GM12878 (cell line): ENCODE results near the gene DNAJC17. TPM values are rescaled to one million over a fixed set of nuclear protein-coding genes. Genes with fewer than 3 reads are reported as not detected.

Experiments used
- ATAC-seq: fragments of 200-7000 bp; cut with Tn5 transposase; 3 replicates; pipeline ENCODE4 v1.9.1; 2020; ENCODE audit warnings: mild to moderate bottlenecking, moderate library complexity
- BruUV-seq: library from RNA; stranded (reverse); fragments of 400-500 nt; replicated peaks from 2 replicates; lab custom pipeline; 2021; lab: Mats Ljungman, UMichigan
- CTCF ChIA-PET: fragments of 300-600 bp; sonication (Branson Sonifier 250); formaldehyde crosslinking; extraction: SDS; loops from one replicate; lab custom pipeline; 2021; ENCODE audit warnings: inconsistent platforms; lab: Yijun Ruan, JAX
- POLR2A ChIA-PET: fragments of 350-600 bp; formaldehyde crosslinking; extraction: SDS; loops from one replicate; lab custom pipeline; 2021; ENCODE audit warnings: inconsistent platforms; lab: Charles Lee
- RAD21 ChIA-PET: fragments of 300-600 bp; sonication (Branson Sonifier 250); formaldehyde crosslinking; loops from one replicate; lab custom pipeline; 2023; ENCODE audit warnings: antibody characterized with exemption; ENCODE audit not compliant: unreplicated experiment; lab: Charles Lee
- SMC1A ChIA-PET: fragments of 300-600 bp; sonication (Branson Sonifier 250); formaldehyde crosslinking; loops from one replicate; lab custom pipeline; 2023; ENCODE audit not compliant: unreplicated experiment, uncharacterized antibody; lab: Charles Lee
- DNase-seq: peaks from one replicate; pipeline ENCODE4 v3.0.0-alpha.2; 2011; ENCODE audit warnings: low read depth, low spot score
- FAIRE-seq: peaks from 3 replicates; lab custom pipeline; 2011; peaks lifted over from hg19 to GRCh38; lab: Jason Lieb, UNC
- H2AFZ ChIP-seq: 2 replicates; pipeline ENCODE4 v1.6.0; 2011; ENCODE audit warnings: low read depth, low read length, control low read depth; ENCODE audit not compliant: control insufficient read depth
- H3K27ac ChIP-seq: 2 replicates; pipeline ENCODE4 v1.5.1; 2011; ENCODE audit warnings: control low read depth; ENCODE audit not compliant: control insufficient read depth, insufficient read depth
- H3K27me3 ChIP-seq, 2 experiments: replicated peaks in 1 of 2; 2 replicates each; pipeline versions ENCODE4 v1.6.0 to v1.6.1; 2011; ENCODE audit warnings: low read length in 1 of 2; ENCODE audit not compliant: control insufficient read depth in 2 of 2, insufficient read depth in 2 of 2
- H3K36me3 ChIP-seq, 2 experiments: 2 replicates each; pipeline ENCODE4 v1.5.1; 2011; ENCODE audit warnings: low read length in 1 of 2; ENCODE audit not compliant: control insufficient read depth in 2 of 2, insufficient read depth in 2 of 2
- H3K4me1 ChIP-seq: 2 replicates; pipeline ENCODE4 v1.6.1; 2011; ENCODE audit warnings: mild to moderate bottlenecking, low read length, moderate library complexity, mixed read lengths; ENCODE audit not compliant: control insufficient read depth, insufficient read depth
- H3K4me2 ChIP-seq: 2 replicates; pipeline ENCODE4 v1.6.0; 2011; ENCODE audit warnings: control low read depth; ENCODE audit not compliant: control insufficient read depth, insufficient read depth
- H3K4me3 ChIP-seq: fragments of 200-600 bp; sonication (generic); 2 replicates; pipeline ENCODE4 v1.5.1; 2016
- H3K79me2 ChIP-seq: 2 replicates; pipeline ENCODE4 v1.6.0; 2011; ENCODE audit warnings: low read length; ENCODE audit not compliant: control insufficient read depth, insufficient read depth
- H3K9ac ChIP-seq: 2 replicates; pipeline ENCODE4 v1.8.0; 2011; ENCODE audit warnings: low read length, control low read depth, mixed read lengths; ENCODE audit not compliant: control insufficient read depth, insufficient read depth
- H3K9me3 ChIP-seq: replicated peaks from 3 replicates; pipeline ENCODE4 v1.5.1; 2011; ENCODE audit warnings: mild to moderate bottlenecking, low read length; ENCODE audit not compliant: control insufficient read depth, insufficient read depth
- H4K20me1 ChIP-seq: 2 replicates; pipeline ENCODE4 v1.6.0; 2011; ENCODE audit not compliant: control insufficient read depth, insufficient read depth
- DPF2 ChIP-seq: fragments of 450-650 bp; IDR thresholded peaks from 2 replicates; pipeline ENCODE4 v1.6.1; 2017; ENCODE audit warnings: mild to moderate bottlenecking
- MEF2B ChIP-seq: fragments of 450-650 bp; IDR thresholded peaks from 2 replicates; pipeline ENCODE4 v1.6.1; 2018; ENCODE audit warnings: mild to moderate bottlenecking, moderate library complexity; ENCODE audit not compliant: partially characterized antibody, poor library complexity, severe bottlenecking
- MXI1 ChIP-seq: fragments of 150-350 bp; IDR thresholded peaks from 2 replicates; pipeline ENCODE4 v1.6.1; 2011; ENCODE audit warnings: low read depth, mild to moderate bottlenecking, inconsistent platforms, low read length, improper control_type of control experiment
- NFYB ChIP-seq: IDR thresholded peaks from 2 replicates; pipeline ENCODE4 v1.6.1; 2011; ENCODE audit warnings: low read depth, mild to moderate bottlenecking, low read length, improper control_type of control experiment, moderate library complexity; ENCODE audit not compliant: insufficient read depth
- POLR2AphosphoS2 ChIP-seq: IDR thresholded peaks from 2 replicates; pipeline ENCODE4 v1.6.1; 2011; ENCODE audit warnings: low read depth, mild to moderate bottlenecking, low read length, improper control_type of control experiment, moderate library complexity
- STAT3 ChIP-seq: IDR thresholded peaks from 2 replicates; pipeline ENCODE4 v1.6.1; 2011; ENCODE audit warnings: low read depth, low read length, improper control_type of control experiment
- SUPT20H ChIP-seq: IDR thresholded peaks from 2 replicates; pipeline ENCODE4 v1.6.1; 2011; ENCODE audit warnings: low read depth, mild to moderate bottlenecking, low read length, moderate library complexity, borderline replicate concordance; ENCODE audit not compliant: control insufficient read depth
- YBX1 ChIP-seq: fragments of 450-650 bp; IDR thresholded peaks from 2 replicates; pipeline ENCODE4 v1.6.1; 2016; ENCODE audit warnings: antibody characterized with exemption
- ZBTB4 ChIP-seq: fragments of 450-650 bp; formaldehyde crosslinking; IDR thresholded peaks from 2 replicates; pipeline ENCODE4 v1.4.0; 2022; ENCODE audit warnings: mild to moderate bottlenecking, moderate library complexity
- ZZZ3 ChIP-seq: IDR thresholded peaks from 2 replicates; pipeline ENCODE4 v1.6.1; 2011; ENCODE audit warnings: low read depth; ENCODE audit not compliant: control insufficient read depth, insufficient read length
- WGBS: methylation state at CpG from one replicate; pipeline ENCODE4 v1.1.6; 2016; ENCODE audit warnings: low lambda C conversion rate; ENCODE audit not compliant: insufficient replicate concordance, insufficient coverage; ENCODE audit errors: missing lambda C conversion rate; 5-methylcytosine and 5-hydroxymethylcytosine counted together
- in situ Hi-C: fragments of 300-500 bp; cut with MboI; formaldehyde crosslinking; loops from 9 replicates; pipeline ENCODE4 v1.14.3; 2018; ENCODE audit warnings: mixed read lengths
- intact Hi-C: fragments of 100-400 bp; cut with micrococcal nuclease; formaldehyde crosslinking; loops from one replicate; pipeline ENCODE4 v1.14.2; 2022; ENCODE audit not compliant: unreplicated experiment
- polyA plus RNA-seq, 11 experiments: library from polyadenylated mRNA; depleted of rRNA in 4 of 11; unstranded in 6 of 11; stranded (reverse) in 5 of 11; fragments of >200 nt; fragmentation: Nextera tagmentation in 4 of 11; fragmentation: Illumina TruSeq in 1 of 11; extraction: Ambion mirVana in 4 of 11; extraction: Trizol in 1 of 11; gene quantifications; 1 replicate in 1 of 11; 2 replicates in 10 of 11; pipeline versions ENCODE4 v1.2.1 to v1.2.3, GENCODE V29; 2011 to 2016; ENCODE audit warnings: inconsistent platforms in 2 of 11, missing spikeins in 2 of 11, low read depth in 1 of 11
- total RNA-seq, 4 experiments: library from RNA; depleted of rRNA in 3 of 4; stranded (reverse); fragments of >200 nt in 3 of 4; fragmentation: Illumina TruSeq in 1 of 4; extraction: Trizol in 1 of 4; gene quantifications; 2 replicates each; pipeline versions ENCODE4 v1.2.1 to v1.2.3, GENCODE V29; 2013 to 2021
- TF ChIP-seq, protein P1 (sequence below): fragments of 450-650 bp; IDR thresholded peaks from 2 replicates; pipeline ENCODE4 v1.6.1; 2017; ENCODE audit warnings: mild to moderate bottlenecking, low read depth, inconsistent platforms; ENCODE audit not compliant: poor library complexity, severe bottlenecking
- TF ChIP-seq, protein P2 (sequence below): IDR thresholded peaks from 2 replicates; pipeline ENCODE4 v1.6.1; 2011; ENCODE audit warnings: borderline replicate concordance, low read depth, mild to moderate bottlenecking, moderate library complexity, low read length; ENCODE audit not compliant: insufficient read depth, poor library complexity, severe bottlenecking
- TF ChIP-seq, protein P3 (sequence below): IDR thresholded peaks from 2 replicates; pipeline ENCODE4 v1.6.1; 2012; ENCODE audit warnings: low read depth, low read length, improper control_type of control experiment

DNAJC17 gene
- total and polyA plus RNA-seq, 10 of the 15 experiments (the other 5 are each of a cell fraction or from before 2014, with no cell fraction given) = 6.1 to 62.8 (median 45.4) TPM

DNA sequence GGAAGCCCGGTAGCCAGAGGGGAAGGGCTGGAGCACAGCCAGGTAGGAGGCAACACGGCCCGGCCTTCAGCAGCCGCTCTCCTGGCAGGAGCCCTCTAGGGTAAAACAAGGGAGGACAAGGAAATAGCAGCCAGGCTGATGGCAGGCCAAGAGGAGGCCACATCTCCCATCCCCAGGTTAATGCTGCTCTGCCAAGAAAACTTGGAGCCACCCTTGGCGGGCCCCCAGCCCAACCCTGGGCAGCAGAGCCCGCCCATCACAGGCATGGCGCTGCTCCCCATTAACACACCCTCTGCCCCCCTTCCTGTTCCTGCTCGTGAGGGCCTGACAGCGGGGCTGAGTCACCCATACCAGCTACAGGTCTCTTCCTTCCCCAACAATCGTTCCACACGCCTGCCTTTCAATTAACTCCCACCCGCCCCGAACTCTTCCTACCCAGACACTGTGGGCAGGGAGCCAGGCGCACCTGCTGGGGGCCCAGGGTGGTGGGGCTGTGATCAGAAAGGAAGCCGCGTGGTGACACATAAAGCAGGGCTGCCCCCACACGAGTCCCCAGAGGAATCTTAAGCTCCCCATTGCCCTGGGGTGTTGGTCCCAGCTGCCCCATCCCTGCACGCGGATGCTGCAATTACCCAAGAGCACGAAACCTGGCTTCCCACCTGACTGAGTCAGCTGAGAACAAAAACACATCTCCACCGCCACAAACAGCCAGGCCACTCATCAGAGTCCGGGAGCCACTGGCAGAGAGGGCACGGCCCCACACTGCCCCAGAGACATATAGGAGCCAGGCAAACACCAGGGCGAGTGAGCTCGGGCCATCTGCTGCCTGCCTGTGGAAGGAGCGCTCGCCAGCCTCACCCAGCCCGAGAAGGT, 37.8 kb downstream of the DNAJC17 start, which contains the start of gene C15orf62:
C15orf62 (plus strand) TSS at position 707 of the 873 bp plus-strand sequence. CDS start 516 bp downstream, outside the sequence.
- peak; percentile 51 for ATAC-seq
- in situ Hi-C loops (no loop called here), intact Hi-C loops (no loop called here)
- DNase-seq = peak; percentile 53
- SMC1A ChIA-PET = interaction anchor here (1.0 to 1.5 kb wide), 6 partner anchors 13 to 90 kb away, joined by 3 to 6 read pairs (median 4); partner anchors contain the start of gene RAD51
- Histone ChIP-seq H3K4me2 (peak within 1 kb of the TSS; percentile 52), H3K4me1 (peaks cover 32% of the 10 kb centered on the region), H3K79me2 (no peaks in the 10 kb centered on the region), H3K27ac (peak within 1 kb of the TSS; percentile 65), H3K4me3 (no peak within 1 kb of the TSS), H3K36me3 (peaks cover 0 to 7% of the 10 kb centered on the region in 2 experiments; a peak in 2 of 4 replicates), H3K9me3 (no peaks in the 10 kb centered on the region), H3K9ac (peak within 1 kb of the TSS; percentile 41), H3K27me3 (no peaks in the 10 kb centered on the region), H4K20me1 (no peaks in the 10 kb centered on the region), H2AFZ (peak within 1 kb of the TSS; percentile 25)
- 45% methylated on average over 28 of the region's 28 CpGs for WGBS
- CTCF ChIA-PET = interaction anchor here (0.7 to 3.1 kb wide), 15 partner anchors 9 to 250 kb away, joined by 3 to 17 read pairs (median 4); partner anchors contain the start of gene RAD51
- POLR2A ChIA-PET = interaction anchor here (0.8 to 2.7 kb wide), 7 partner anchors 10 to 462 kb away, joined by 3 to 12 read pairs (median 3); partner anchors contain the start of gene RAD51
- RAD21 ChIA-PET = interaction anchor here (0.7 to 3.3 kb wide), 5 partner anchors 12 to 125 kb away, joined by 4 to 11 read pairs (median 4); partner anchors contain the start of gene VPS18
- no peak for FAIRE-seq
- BruUV-seq = no TSS peak
- TF ChIP-seq DPF2 (no peak), ZZZ3 (no peak), SUPT20H (no peak), POLR2AphosphoS2 (no peak), MXI1 (no peak), ZBTB4 (CRISPR knock-in tag) (no peak), NFYB (no peak), STAT3 (no peak), MEF2B (peak; percentile 92), YBX1 (no peak)
- TF ChIP-seq, protein P1, sequence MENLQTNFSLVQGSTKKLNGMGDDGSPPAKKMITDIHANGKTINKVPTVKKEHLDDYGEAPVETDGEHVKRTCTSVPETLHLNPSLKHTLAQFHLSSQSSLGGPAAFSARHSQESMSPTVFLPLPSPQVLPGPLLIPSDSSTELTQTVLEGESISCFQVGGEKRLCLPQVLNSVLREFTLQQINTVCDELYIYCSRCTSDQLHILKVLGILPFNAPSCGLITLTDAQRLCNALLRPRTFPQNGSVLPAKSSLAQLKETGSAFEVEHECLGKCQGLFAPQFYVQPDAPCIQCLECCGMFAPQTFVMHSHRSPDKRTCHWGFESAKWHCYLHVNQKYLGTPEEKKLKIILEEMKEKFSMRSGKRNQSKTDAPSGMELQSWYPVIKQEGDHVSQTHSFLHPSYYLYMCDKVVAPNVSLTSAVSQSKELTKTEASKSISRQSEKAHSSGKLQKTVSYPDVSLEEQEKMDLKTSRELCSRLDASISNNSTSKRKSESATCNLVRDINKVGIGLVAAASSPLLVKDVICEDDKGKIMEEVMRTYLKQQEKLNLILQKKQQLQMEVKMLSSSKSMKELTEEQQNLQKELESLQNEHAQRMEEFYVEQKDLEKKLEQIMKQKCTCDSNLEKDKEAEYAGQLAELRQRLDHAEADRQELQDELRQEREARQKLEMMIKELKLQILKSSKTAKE = no peak
- TF ChIP-seq, protein P2, sequence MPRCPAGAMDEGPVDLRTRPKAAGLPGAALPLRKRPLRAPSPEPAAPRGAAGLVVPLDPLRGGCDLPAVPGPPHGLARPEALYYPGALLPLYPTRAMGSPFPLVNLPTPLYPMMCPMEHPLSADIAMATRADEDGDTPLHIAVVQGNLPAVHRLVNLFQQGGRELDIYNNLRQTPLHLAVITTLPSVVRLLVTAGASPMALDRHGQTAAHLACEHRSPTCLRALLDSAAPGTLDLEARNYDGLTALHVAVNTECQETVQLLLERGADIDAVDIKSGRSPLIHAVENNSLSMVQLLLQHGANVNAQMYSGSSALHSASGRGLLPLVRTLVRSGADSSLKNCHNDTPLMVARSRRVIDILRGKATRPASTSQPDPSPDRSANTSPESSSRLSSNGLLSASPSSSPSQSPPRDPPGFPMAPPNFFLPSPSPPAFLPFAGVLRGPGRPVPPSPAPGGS = no peak
- TF ChIP-seq, protein P3, sequence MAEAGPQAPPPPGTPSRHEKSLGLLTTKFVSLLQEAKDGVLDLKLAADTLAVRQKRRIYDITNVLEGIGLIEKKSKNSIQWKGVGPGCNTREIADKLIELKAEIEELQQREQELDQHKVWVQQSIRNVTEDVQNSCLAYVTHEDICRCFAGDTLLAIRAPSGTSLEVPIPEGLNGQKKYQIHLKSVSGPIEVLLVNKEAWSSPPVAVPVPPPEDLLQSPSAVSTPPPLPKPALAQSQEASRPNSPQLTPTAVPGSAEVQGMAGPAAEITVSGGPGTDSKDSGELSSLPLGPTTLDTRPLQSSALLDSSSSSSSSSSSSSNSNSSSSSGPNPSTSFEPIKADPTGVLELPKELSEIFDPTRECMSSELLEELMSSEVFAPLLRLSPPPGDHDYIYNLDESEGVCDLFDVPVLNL = no peak
